Transverse colon (tissue), 4 donors: Measurements from ENCODE around the gene ETS2. TPM values are rescaled to one million over a fixed set of nuclear protein-coding genes. Genes with fewer than 3 reads are reported as not detected.

Experiments used
- DNase-seq: peaks from one replicate; pipeline ENCODE4 v3.0.0-alpha.2; 2019
- H3K27ac ChIP-seq, 4 donors: fragments of 200-600 bp; sonication (generic); 2 replicates each; pipeline ENCODE4 v1.5.1; 2016 to 2018; ENCODE audit warnings: inconsistent platforms in 4 of 4
- H3K27me3 ChIP-seq: fragments of 200-600 bp; sonication (generic); 2 replicates; pipeline ENCODE4 v1.5.1; 2017; ENCODE audit warnings: inconsistent platforms
- H3K36me3 ChIP-seq, 4 donors: fragments of 200-600 bp; sonication (generic); 2 replicates each; pipeline ENCODE4 v1.5.1; 2017 to 2019; ENCODE audit warnings: inconsistent platforms in 4 of 4
- H3K4me1 ChIP-seq, 4 donors: fragments of 200-600 bp; sonication (generic); 2 replicates each; pipeline ENCODE4 v1.5.1; 2017 to 2020; ENCODE audit warnings: inconsistent platforms in 4 of 4
- H3K4me3 ChIP-seq, 4 donors: fragments of 200-600 bp; sonication (generic); 1 replicate in 1 of 4; 2 replicates in 3 of 4; pipeline versions ENCODE4 v1.5.1 to v1.6.1; 2017 to 2019; ENCODE audit warnings: inconsistent platforms in 4 of 4
- H3K9me3 ChIP-seq, 2 donors: fragments of 200-600 bp; sonication (generic); 2 replicates each; pipeline ENCODE4 v1.5.1; 2017 to 2019; ENCODE audit warnings: inconsistent platforms in 2 of 2
- CTCF ChIP-seq, 5 experiments: fragments of 200-600 bp in 3 of 5; fragments of 450-650 bp in 2 of 5; sonication (generic) in 3 of 5; IDR thresholded peaks; 1 replicate in 2 of 5; 2 replicates in 3 of 5; pipeline ENCODE4 v1.5.1; 2016 to 2017; ENCODE audit warnings: antibody characterized with exemption in 5 of 5, inconsistent platforms in 3 of 5, mild to moderate bottlenecking in 2 of 5, moderate library complexity in 1 of 5
- EP300 ChIP-seq: sonication (generic); formaldehyde crosslinking; IDR thresholded peaks from one replicate; pipeline ENCODE4 v1.6.1; 2017; ENCODE audit warnings: antibody characterized with exemption, low read depth
- POLR2A ChIP-seq: fragments of 450-650 bp; IDR thresholded peaks from one replicate; pipeline ENCODE4 v1.6.1; 2016; ENCODE audit warnings: antibody characterized with exemption, mild to moderate bottlenecking, moderate library complexity
- POLR2AphosphoS5 ChIP-seq, 3 donors: sonication (generic); formaldehyde crosslinking; IDR thresholded peaks; one replicate each; pipeline ENCODE4 v1.6.1; 2016; ENCODE audit warnings: antibody characterized with exemption in 3 of 3
- WGBS, 2 donors: methylation state at CpG; one replicate each; pipeline ENCODE4 v1.1.5; 2018; ENCODE audit warnings: low coverage in 1 of 2; 5-methylcytosine and 5-hydroxymethylcytosine counted together
- in situ Hi-C, 4 donors: fragments of 200-750 bp; cut with MboI; loops; one replicate each; pipeline versions ENCODE4 v1.15.0 to v1.15.1; 2017; ENCODE audit warnings: low sequenced_read_pairs in 3 of 4, low pct_ligation_motif_present in 1 of 4, low pct_unique_long_range_greater_than_20kb in 1 of 4
- intact Hi-C: fragments of 100-400 bp; cut with DNase I; formaldehyde crosslinking; loops from one replicate; pipeline ENCODE4 v1.15.1; 2023; ENCODE audit warnings: low total_unique reads
- total RNA-seq, 4 donors: library from RNA; depleted of rRNA; stranded (reverse); fragments of >200 nt; gene quantifications; one replicate each; pipeline ENCODE4 v1.1.0, GENCODE V29; 2016

Gene ETS2
- total RNA-seq, 4 donors from 2014 or later, result 55.1 to 174 (median 127) TPM

DNA sequence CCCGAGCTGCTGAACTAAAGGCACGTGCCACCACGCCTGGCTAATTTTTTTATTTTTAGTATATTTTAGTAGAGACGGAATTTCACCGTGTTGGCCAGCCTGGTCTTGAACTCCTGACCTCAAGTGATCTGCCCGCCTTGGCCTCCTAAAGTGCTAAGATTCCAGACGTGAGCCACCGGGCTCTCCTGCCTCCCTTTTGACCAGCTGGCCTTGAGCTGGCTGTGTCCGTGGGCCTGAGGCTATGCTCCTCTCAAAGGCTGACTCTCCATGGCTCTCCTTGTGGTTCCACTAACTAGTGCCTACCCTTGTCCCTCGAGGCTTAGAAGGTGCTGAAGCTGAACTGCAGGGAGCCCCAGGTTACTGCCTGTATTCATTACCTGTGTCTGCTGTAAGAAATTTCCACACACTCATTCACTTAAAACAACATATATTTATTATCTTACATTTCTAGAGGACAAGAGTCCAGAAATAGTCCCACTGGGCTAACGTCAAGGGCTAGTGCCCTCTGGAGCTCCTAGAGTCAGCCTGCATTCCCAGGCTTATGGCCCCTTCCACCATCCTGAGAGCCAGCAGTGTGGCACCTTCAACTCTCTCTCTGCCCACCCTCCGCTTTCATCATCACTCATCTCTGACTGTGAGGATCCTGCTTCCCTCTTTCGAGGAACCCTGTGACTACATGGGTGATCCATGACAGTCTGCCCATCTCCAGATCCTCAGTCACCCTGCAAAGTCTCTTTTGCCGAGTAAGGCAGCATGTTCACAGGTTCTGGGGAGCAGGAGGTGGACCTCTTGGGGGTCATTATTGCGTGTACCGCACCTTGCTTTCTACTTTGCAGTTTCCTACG, 34.9 kb downstream of the ETS2 start:
- intact Hi-C loops, result no loop called here
- TF ChIP-seq CTCF (IDR thresholded peaks at IDR 0.05) (no peak), EP300 (no peak), POLR2A (no peak), POLR2AphosphoS5 (IDR thresholded peaks at IDR 0.05) (no peak)
- DNase-seq, result no peak
- no peaks in the 10 kb centered on the region for H3K9me3 ChIP-seq
- no peak overlapping the region for H3K27ac ChIP-seq
- WGBS, 2 donors, result 87 to 90% methylated on average over 11 to 17 of the region's 17 CpGs
- H3K4me3 ChIP-seq, result no peak overlapping the region
- H3K36me3 ChIP-seq, result no peaks in the 10 kb centered on the region
- in situ Hi-C loops, result no loop called here
- no peaks in the 10 kb centered on the region for H3K27me3 ChIP-seq
- H3K4me1 ChIP-seq, result peaks cover 0 to 5% (median 2%) of the 10 kb centered on the region in 4 donors

GRCh38 chr21:38841472-38841871, 35.7 kb downstream of the ETS2 start:
- WGBS, 2 donors, result 91% methylated on average over 2 of the region's 2 CpGs; no CpG with 5 or more reads in 1 of the 2 donors
- intact Hi-C loops (no loop called here), in situ Hi-C loops (no loop called here)

GRCh38 chr21:38842079-38842478, 36.4 kb downstream of the ETS2 start:
- no peak for TF ChIP-seq POLR2AphosphoS5 (IDR thresholded peaks at IDR 0.05)
- no peak for TF ChIP-seq POLR2A
- no peak for TF ChIP-seq EP300
- TF ChIP-seq CTCF (IDR thresholded peaks at IDR 0.05), result no peak
- Histone ChIP-seq H3K9me3 (no peaks in the 10 kb centered on the region), H3K27me3 (no peaks in the 10 kb centered on the region), H3K4me3 (no peak overlapping the region), H3K27ac (no peak overlapping the region), H3K4me1 (peaks cover 0 to 5% (median 2%) of the 10 kb centered on the region in 4 donors), H3K36me3 (no peaks in the 10 kb centered on the region)
- in situ Hi-C loops, result no loop called here
- intact Hi-C loops, result no loop called here
- no peak for DNase-seq
- 42 to 54% methylated on average over 3 to 4 of the region's 4 CpGs for WGBS, 2 donors

More at GRCh38 chr21:38841472-38841871, 35.7 kb downstream of the ETS2 start:
- peaks cover 0 to 5% (median 2%) of the 10 kb centered on the region in 4 donors for H3K4me1 ChIP-seq
- no peak overlapping the region for H3K4me3 ChIP-seq
- no peak overlapping the region for H3K27ac ChIP-seq
- no peaks in the 10 kb centered on the region for H3K27me3 ChIP-seq
- H3K36me3 ChIP-seq, result no peaks in the 10 kb centered on the region
- no peak for TF ChIP-seq EP300
- no peak for TF ChIP-seq CTCF (IDR thresholded peaks at IDR 0.05)
- TF ChIP-seq POLR2A, result no peak
- TF ChIP-seq POLR2AphosphoS5 (IDR thresholded peaks at IDR 0.05), result no peak
- DNase-seq, result no peak
- H3K9me3 ChIP-seq, result no peaks in the 10 kb centered on the region

DNA sequence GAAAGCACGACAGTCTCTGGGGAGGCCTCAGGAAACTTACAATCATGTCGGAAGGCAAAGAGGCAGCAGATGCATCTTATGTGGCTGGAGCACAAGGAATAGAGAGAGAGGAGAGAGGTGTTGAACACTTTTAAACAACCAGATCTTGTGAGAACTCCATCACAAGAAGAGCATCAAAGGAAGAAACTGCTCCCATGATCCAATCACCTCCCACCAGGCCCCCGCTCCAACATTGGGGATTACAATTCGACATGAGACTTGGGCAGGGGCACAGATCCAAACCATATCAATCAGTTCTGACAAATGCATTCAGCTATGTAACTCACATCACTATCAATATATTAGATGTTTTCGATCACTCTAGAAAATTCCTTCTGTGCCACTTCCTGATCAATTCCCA, 37.6 kb downstream of the ETS2 start:
- 90 to 93% methylated on average over 4 to 5 of the region's 5 CpGs for WGBS, 2 donors
- DNase-seq, result no peak
- Histone ChIP-seq H3K27ac (no peak overlapping the region), H3K27me3 (no peaks in the 10 kb centered on the region), H3K4me3 (no peak overlapping the region), H3K36me3 (no peaks in the 10 kb centered on the region), H3K9me3 (no peaks in the 10 kb centered on the region), H3K4me1 (peaks cover 0 to 5% (median 2%) of the 10 kb centered on the region in 4 donors)
- TF ChIP-seq POLR2AphosphoS5 (IDR thresholded peaks at IDR 0.05) (no peak), EP300 (no peak), POLR2A (no peak), CTCF (IDR thresholded peaks at IDR 0.05) (no peak)
- in situ Hi-C loops (no loop called here), intact Hi-C loops (no loop called here)
